Peyer's patch (tissue), 4 donors: ENCODE measurements around the gene LRRK2.

Source experiments
- CTCF ChIP-seq, 6 experiments: fragments of 450-650 bp in 4 of 6; fragments of 200-600 bp in 2 of 6; sonication (generic) in 1 of 6; IDR thresholded peaks; one replicate each; pipeline ENCODE4 v1.5.1; 2017 to 2019; ENCODE audit warnings: antibody characterized with exemption in 6 of 6, mild to moderate bottlenecking in 3 of 6, moderate library complexity in 1 of 6
- POLR2A ChIP-seq, 2 donors: fragments of 450-650 bp; IDR thresholded peaks; one replicate each; pipeline ENCODE4 v1.5.1; 2017; ENCODE audit warnings: antibody characterized with exemption in 2 of 2, mild to moderate bottlenecking in 2 of 2, moderate library complexity in 2 of 2

- TF ChIP-seq POLR2A (IDR thresholded peaks at IDR 0.05) = no peak
- TF ChIP-seq CTCF (IDR thresholded peaks at IDR 0.05) = no peak
These were observed 13.6 kb downstream of the LRRK2 start for GRCh38 chr12:40238266-40238902.
